Fibroblast of skin of left biceps (primary cell): Measurements from ENCODE around the gene PRR15L.
"Not testable (repeated sequence)": the region's sequence is repeated elsewhere in the genome, so short reads cannot be mapped to it uniquely, and the experiment has no call there.

ENCODE experiments used
- DNase-seq, 2 experiments: peaks; one replicate each; pipeline ENCODE4 v3.0.0-alpha.2; 2013; ENCODE audit warnings: low read depth in 2 of 2

Gene PRR15L

DNA sequence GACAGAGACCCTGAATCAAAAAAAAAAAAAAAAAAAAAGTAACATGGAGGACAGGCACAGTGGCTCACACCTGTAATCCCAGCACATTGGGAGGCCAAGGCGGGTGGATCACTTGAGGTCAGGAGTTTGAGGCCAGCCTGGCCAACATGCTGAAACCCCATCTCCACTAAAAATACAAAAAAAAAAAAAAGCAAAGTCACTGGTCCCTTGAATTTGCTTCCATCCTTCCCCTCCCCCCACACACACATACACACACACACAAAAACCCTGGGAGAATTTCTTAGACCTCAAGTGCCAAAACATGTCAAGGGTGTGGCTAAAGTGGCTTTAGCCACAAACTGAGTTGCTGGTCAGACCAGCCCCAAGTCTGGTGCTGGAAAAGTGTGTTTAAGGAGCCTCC, 30.8 kb upstream of the PRR15L start:
- DNase-seq, result not testable (repeated sequence)

DNA sequence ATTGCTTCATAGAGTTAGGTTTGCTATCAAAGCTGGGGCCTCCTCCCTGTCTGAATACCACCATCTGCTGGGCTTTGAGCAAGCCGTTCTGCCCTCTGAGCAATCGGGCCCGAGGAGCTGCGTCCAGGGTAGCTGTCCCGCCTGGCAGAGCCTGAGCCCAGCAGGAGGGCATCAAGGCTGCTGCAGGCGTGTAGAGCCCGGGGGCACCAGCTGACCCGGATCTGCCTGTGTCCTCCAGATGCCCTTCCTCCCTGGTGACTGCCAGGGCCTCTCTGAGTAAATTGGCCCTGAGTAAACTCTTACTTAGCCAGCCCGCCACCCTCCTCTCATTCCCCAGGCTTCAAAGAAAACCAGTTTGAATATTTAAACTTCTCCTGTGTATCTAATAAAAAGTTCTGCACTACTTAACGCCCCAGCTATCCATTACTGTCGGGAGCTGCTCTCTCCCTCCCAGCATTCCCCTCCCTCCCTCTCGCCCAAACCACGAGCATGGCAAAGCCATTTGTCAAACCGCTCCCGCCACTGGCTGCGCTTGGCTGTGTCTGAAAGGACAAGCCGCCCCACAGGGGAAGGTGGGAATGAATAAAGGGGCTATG, 29.7 kb upstream of the PRR15L start:
- no peak for DNase-seq

DNA sequence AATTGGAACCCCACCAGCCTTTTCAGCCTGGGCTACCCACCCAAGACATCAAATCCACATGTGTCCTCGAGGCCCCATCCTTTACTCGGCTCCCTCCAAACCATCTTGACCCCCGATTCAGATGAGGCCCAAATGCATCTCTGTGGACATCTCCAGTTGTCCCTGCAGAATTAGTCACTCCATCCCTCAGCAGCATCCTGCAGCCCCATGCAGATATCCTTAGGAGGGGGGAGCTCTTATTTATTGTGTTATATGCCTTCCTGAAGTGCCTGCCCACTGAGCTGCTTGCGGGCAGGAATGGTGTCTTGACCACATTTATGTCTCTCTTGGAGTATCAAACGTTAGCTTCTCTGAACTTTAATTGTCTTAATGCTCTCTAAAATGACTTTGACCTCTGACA, 28.8 kb upstream of the PRR15L start:
- DNase-seq, result no peak

DNA sequence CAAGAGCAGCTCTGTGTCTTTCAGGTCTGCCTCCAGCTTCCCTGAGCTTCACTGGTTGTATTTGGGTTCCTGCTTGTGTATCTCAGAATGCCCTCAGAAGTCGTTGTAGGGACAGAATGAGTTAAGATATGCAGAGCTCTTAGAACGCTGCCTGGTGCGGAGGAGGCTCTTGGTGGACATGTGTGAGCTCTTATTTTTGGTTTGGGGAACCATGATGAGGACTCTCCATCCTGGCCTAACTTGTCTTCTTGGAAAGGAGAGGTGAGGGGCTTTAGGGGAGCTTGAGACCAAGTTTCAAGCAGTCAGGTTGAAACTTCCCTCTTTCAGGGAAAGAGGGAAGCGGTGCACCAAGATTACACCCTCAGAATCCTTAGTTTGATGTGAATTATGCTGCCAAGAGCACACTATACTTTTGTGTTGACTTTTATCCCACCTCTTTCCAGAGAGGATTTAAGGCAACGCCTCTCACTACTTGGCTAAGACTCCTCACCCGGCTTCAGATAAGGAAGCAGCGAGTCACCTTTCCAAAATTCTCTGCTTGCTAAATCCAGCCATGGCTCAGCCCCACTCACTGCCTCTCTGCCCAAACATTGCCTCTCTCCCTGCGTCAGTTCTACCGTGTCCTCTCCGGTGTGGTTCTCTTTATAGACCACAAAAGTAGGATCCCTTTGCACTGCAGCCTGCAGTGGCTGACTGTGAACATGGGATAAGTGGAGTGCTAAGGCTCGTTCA, 26.0 kb upstream of the PRR15L start:
- no peak for DNase-seq

DNA sequence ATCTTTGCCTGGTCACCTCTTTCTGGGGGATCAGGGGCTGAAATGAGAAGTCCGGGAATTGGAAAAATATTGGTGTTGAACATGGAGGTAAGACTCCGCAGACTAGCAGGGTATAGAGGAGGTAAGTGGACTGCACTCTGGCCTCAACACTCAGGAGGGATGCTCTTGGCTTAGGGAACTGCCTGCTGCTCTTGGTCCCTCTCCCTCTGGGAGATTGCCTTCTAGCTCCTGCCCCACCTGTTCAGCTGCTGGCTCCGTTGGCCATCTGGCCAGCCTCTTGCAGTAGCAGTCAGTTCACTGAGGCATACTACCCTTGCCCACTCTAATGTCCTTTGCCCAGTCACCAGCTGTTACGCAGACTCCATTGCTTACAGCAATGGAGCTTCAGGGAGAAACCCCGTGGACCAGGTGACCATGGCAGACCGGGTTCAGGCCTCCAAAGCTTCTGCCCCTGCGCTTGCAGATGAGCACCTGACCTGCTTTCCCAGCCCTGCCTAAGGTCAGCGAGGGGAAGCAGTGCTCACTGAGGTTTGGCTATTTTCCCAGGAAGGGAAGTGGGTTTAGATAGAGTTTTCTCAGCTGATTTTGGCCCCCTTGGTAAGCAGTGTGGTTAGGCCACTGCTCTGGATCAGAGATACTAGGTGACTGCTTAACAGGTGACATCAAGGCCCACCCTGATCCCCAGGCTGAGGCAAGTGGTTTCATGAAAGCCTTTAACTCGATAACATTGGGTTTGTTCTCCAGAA, 25.1 kb upstream of the PRR15L start:
- DNase-seq, result no peak

DNA sequence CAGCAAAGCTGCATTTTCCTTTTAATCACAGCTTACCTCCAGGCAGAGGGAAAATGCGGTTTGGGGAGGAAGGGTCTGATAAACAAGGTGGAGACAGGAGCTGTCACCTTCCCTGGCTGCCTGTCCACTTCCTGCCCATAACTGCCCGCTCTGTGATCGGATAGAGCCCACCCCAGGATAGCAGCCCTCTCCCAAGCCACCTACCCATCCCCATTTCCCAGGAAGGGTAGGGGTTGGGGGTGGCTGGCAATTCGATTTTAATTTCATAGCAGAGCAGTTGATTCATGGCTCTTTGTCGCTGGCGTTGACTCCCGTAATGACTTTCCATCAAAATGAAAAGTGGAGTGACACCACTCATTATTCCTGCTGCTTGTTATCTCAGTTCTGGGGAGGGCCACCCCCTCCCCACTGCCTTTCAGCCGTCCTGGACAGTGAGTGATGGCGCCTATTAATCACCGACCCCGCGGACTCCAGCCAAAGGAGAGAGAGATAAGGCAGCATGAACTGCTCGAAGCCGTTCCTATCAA, 24.5 kb upstream of the PRR15L start:
- DNase-seq, result no peak

DNA sequence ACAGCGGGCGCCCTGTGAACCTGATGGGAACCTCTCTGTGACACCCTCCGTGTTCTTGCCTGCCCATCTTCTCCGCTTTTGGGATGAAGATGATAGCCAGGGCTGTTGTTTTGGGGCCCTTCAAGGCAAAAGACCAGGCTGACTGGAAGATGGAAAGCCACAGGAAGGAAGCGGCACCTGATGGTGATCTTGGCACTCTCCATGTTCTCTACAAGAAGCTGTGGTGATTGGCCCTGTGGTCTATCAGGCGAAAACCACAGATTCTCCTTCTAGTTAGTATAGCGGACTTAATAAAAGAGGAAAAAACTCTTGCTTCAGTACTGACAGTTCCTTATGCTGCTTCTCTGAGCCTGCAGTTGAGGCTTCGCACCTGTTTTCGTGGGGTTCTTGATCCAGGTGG, 23.8 kb upstream of the PRR15L start:
- no peak for DNase-seq

DNA sequence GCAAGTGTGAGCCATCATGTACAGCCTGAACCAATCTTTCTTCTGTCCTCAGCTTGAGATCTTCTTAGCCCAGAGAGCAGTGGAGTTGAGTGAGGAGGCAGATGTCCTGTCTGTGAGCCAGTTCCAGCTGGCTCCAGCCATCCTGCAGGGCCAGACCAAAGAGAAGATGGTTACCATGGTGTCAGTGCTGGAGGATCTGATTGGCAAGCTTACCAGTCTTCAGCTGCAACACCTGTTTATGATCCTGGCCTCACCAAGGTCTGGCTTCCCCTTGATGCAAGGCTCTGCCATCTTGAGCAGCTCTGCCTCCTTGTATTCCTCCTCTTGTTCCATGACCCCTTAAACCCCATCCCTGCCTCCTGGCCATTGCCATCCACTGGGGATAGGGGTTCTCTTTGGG, 22.9 kb upstream of the PRR15L start:
- DNase-seq, result no peak

DNA sequence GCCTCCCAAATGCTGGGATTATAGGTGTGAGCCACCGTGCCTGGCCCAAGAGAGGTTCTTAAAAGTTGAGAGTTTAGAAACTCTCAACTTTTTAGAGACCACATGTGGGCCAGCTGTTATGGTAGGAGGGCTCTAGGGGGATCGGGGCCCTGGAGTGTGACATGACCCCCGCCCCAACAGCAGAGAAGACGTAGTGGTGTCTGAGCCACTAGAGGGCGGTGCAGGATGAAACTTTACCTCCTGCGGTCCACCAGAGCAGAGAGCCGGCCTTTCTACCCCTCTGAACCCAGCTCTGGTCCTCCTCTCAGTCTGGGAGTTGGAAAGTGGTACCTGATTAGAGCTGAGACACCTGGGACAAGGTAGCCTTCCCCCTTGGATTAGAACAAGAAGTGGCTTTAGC, 20.6 kb upstream of the PRR15L start:
- no peak for DNase-seq

DNA sequence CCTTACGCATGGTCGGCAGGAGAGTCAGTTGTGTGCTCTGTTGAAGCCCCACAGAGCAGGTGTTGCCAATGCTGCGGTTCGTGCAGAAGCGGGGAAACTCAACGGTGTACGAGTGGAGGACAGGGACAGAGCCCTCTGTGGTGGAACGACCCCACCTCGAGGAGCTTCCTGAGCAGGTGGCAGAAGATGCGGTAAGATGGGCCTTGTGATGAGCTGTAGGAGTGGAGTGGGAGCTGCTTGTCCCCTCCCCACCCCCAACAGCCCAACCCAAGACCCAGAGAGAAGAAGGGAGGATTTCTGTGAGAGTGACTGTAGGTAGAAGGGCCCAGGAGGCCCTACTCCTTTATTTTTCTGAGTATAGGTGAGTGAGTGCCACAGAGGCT, 18.1 kb upstream of the PRR15L start:
- DNase-seq, result no peak

DNA sequence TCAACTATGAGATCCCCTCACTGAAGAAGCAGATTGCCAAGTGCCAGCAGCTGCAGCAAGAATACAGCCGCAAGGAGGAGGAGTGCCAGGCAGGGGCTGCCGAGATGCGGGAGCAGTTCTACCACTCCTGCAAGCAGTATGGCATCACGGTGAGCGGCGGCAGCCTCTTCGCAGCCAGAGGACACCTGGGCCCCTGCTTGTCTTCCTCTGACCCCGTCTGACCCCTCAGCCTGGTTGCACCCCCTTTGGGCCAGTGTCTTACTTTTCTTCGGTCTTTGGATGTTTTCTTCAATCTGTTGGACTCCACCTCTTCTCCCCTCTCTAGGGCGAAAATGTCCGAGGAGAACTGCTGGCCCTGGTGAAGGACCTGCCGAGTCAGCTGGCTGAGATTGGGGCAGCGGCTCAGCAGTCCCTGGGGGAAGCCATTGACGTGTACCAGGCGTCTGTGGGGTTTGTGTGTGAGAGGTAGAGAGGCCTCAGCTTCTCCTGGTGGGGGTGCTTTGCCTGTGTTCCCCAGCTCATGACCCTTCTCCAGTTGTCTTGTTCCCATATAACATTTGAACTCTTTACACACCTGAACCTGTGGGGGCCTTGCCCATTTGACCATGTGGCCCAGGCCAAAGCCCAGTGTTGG, 17.6 kb upstream of the PRR15L start:
- no peak for DNase-seq

DNA sequence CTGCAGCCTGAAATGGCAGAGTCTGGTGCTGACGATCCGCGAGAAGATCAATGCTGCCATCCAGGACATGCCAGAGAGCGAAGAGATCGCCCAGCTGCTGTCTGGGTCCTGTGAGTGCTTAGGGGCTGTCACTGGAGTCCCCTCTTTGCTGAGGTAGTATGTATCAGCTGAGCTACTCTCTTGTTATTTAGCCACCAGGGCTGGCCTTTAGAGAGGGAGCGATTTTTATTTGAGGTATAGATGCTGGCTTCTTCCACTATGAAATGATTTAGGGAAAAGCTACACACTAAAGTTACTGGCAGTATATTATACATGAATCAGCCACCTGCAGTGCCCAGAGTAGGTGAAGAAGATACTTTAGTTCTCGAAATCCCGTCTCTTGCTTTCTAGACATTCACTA, 15.9 kb upstream of the PRR15L start:
- DNase-seq, result no peak

DNA sequence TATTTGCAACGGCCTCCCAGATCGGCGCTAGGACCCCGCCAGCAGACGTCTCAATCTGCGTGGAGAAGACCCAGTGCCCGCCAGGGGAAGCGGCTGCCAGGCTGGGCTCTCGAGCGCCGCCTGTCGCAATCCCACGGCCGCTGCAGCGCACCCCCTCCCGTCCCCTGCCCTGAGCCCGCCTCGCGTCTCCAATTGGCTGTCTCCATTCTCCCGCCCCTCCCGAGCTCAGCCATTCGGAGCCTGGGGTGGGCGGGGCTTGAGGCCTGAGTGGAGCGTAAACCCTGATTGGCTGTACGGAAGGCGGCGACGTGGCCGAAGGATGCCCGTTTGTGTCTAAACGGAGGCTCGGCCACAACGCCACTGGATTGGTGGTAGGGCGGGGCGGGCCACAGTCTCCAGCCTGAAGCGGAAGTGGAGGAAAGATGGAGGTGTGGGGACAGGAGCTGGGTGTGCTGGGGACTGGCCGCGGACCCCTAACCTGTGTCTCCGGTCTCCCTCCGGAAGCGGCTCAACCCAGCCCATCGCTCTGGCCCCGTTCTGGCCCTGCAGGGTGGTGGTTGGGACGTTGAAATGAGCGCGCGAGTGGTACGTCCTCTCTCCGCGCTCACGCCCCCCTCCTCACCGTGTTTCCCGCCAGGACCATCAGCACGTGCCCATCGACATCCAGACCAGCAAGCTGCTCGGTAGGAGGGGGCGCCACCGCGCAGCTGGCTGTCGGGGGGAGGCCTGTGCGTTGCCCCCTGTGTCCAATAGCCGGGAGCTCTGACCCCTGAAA, 13.2 kb upstream of the PRR15L start, which contains the start of gene CDK5RAP3:
CDK5RAP3 (plus strand) TSS at position 389 of the 775 bp plus-strand sequence; CDS start at position 423, 34 bp downstream.
- peak; percentile 97 to 98 for DNase-seq

DNA sequence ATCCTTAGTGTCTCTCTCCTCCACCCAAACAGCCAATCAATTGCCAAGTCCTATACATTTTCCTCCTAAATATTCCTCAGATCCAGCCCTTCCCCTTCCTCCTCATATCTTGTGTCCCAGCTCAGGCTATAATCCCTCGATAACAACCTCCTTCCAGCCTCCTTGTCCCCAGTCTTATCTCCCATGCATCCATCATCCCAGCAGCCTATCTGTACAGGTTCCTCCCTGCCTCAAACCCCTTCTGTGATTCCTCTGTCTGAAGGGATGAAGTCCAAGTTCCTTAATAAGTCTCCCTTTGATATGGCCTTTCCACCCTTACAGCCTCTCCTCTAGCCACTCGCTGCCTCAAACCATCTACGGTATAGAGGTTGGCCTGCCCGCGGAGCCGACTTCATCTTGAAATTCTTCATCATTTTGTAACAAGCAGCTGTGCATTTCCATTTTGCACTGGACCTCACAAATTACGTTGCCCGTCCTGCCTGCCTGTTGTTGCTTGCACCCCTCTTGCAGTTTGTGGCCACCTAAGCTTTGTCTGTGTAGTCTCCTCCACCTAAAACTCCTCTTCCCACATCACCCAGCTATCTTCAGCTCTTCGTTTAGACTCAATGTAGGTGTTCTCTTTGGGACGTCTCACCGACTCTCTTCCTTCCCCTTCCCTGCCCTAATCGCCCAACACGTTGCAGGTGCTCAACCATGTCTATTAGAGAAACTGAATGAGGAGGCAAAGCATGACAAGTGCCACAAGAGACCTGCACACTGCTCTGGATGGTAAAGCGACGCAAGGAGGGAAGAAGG, 12.4 kb upstream of the PRR15L start:
- no peak for DNase-seq

DNA sequence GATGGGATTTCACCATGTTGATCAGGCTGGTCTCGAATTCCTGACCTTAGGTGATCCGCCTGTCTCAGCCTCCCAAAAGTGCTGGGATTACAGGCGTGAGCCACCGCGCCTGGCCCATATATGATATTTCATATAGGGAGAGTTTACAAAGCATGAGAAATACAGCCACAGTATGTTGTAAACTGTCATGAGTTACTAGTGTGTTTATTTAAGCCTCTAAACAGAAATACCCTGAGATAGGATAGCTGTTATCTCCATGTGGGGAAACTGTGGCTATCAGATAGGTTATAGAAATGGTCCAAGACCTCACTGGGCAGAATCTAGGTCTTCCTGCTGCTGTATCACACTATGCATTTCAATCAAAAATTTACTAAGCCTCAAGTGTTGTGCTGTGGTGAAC, 11.2 kb upstream of the PRR15L start:
- DNase-seq, result no peak

DNA sequence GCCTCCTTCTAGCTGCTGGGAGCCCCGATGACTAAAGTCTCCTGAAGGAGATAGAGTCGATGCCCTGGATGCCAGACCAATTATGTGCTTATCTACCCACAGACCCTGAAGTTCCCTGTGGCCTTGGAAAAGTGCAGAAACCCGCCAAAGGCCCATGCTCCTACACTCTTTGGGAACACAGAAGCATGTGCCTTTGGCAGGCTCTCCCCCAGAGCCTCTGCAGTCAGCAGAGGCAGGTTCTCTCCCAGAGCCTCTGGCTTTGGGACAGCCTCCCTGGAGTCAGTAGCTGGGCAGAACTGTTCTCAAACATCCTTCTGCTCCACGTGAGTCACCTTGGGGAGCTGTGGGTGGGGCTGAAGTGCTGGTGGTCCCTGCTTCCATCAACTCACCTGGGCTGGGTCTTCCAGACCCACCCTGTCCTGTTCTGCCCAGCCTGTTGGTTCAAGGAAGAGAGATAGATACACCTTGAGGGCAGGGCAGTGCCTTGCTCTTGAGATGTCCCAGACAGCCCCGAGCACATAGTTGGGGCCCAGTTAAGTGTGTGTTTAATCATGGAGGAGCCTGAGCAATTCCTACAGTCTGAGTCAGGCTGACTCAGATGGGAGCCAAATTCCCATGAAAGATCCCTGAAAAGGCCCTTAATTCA, 10.0 kb upstream of the PRR15L start:
- peak; percentile 50 to 51 for DNase-seq

DNA sequence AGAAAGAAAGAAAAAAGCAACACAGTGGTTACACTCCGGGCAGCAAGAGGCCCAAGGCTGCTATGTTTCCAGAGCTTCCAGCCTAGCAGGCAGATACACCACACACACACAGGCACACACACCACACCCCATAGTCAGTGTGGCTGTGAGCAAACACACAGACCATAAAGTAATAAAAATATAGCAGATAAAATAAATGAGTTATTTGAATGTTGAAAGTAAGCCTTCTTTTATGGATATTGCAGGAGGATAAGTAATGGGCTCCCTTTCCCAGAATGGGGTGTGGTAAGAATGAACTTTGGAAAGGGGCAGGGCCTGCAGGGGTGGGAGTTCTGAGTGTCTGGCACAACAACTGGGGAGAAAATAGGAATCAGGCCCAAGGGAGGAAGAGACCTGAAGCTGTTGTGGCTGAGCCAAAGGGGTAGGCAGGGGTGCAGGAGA, 8.4 kb upstream of the PRR15L start:
- DNase-seq, result no peak

DNA sequence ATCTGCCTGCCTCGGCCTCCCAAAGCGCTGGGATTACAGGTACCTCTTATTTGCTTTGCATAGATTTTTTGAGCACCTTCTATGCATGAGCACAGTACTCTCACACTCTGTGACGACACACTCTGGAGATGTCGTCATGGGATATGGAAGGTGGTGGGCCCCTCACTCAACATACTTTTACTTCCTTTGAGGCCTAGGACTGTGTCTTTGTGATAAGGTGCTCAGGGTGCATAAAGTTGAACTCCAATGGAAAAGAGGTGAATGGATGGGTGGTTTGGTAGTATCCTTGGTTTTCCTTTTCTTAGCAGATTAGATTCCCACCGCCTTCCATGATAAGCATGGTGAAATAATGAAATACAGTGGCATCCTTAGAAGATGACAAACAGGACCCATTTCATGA, 7.2 kb upstream of the PRR15L start:
- DNase-seq, result no peak

DNA sequence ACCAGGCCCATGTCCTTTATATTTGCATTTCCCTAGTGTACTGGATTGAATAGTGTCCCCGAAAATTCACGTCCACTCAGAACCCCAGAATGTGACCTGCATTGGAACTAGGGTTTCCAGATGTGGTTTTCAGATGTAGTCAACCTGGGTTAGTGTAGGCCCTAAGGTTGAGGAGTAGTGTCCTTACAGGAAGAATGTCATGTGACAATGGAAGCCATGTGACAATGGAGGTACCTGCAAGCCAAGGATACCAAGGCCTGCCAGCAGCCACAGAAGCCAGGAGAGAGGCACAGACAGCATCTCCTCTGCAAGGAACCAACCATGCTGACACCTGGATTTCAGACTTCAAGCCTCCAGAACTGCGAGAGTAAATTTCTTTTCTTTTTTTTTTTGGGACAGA, 5.2 kb upstream of the PRR15L start:
- no peak for DNase-seq

DNA sequence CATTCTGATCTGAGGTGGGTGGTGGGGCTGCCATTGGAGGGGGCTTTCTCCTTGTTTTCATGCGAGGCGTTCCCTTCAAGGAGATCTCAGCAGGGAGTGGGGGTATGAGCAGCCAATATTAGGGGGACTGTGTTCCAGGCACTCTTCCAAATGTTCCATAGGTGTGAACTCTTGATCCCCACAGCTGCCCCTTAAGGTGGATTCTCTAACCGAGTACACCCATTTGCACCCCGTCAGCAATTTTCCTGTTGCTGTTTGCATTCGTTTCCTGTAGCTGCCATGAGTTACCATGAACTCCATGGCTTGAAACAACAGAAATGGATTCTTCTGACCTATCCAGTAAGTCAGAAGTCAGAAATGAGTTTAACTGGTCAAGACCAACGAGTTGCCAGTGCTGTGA, 3.7 kb upstream of the PRR15L start:
- DNase-seq, result no peak
